Measurements from ENCODE around the gene FBXL17. TPM values are rescaled to one million over a fixed set of nuclear protein-coding genes. Genes with fewer than 3 reads are reported as not detected.

Gene FBXL17
- total RNA-seq, 1 experiment from 2014 or later = 5.3 TPM

GRCh38 chr5:108144332-108144731, 237.6 kb downstream of the FBXL17 start:
- Histone ChIP-seq H4K91ac (ENCODE audit: insufficient read length, low read depth, low read length) (no peak overlapping the region), H3K27me3 (ENCODE audit: insufficient read depth, low read length) (no peaks in the 10 kb centered on the region), H3K79me2 (ENCODE audit: insufficient read depth, low read length) (no peaks in the 10 kb centered on the region), H4K8ac (replicated peaks; ENCODE audit: insufficient read length, low read depth, low read length) (no peak overlapping the region), H3K18ac (ENCODE audit: insufficient read length, low read depth, low read length) (no peak overlapping the region), H3K4me1 (ENCODE audit: insufficient read depth, low read length) (no peaks in the 10 kb centered on the region), H3K23ac (ENCODE audit: insufficient read length, low read depth, low read length) (no peak overlapping the region), H4K20me1 (ENCODE audit: control insufficient read depth, insufficient read depth, insufficient read length) (no peaks in the 10 kb centered on the region), H2AK5ac (ENCODE audit: insufficient read length, low read length) (no peak overlapping the region), H2AFZ (ENCODE audit: low read length) (no peak overlapping the region), H4K5ac (ENCODE audit: insufficient read length, low read depth, low read length) (no peak overlapping the region), H3K4me2 (ENCODE audit: insufficient read depth, insufficient read length, low read length) (no peak overlapping the region), H2BK15ac (ENCODE audit: low read depth, low read length) (no peak overlapping the region), H2BK20ac (ENCODE audit: low read depth, low read length, poor library complexity, severe bottlenecking) (no peak overlapping the region), H3K27ac (ENCODE audit: insufficient read length, low read depth, low read length) (no peak overlapping the region), H3K9me3 (ENCODE audit: control insufficient read depth, low read depth, low read length) (no peaks in the 10 kb centered on the region), H3K9ac (ENCODE audit: extremely low read depth, insufficient read length, low read length) (no peak overlapping the region), H2BK5ac (ENCODE audit: insufficient read length, low read length) (no peak overlapping the region), H3T11ph (ENCODE audit: low read length) (no peak overlapping the region), H2BK12ac (ENCODE audit: insufficient read length, low read depth, low read length) (no peak overlapping the region), H3K14ac (ENCODE audit: insufficient read depth, low read length) (no peak overlapping the region), H3K79me1 (ENCODE audit: insufficient read depth, low read depth, low read length, poor library complexity, severe bottlenecking) (no peaks in the 10 kb centered on the region), H3K56ac (ENCODE audit: insufficient read length, low read depth, low read length) (no peak overlapping the region), H3K23me2 (ENCODE audit: insufficient read length, low read depth, low read length, poor library complexity, severe bottlenecking) (no peaks in the 10 kb centered on the region), H3K4ac (ENCODE audit: low read depth, low read length) (no peak overlapping the region), H2BK120ac (ENCODE audit: low read depth, low read length, poor library complexity, severe bottlenecking) (no peak overlapping the region)
- no peaks in the 10 kb centered on the region for H3K27me3 Mint-ChIP-seq (ENCODE audit: low read depth)
- no peak for TF ChIP-seq CTCF (conservative IDR thresholded peaks at IDR 0.05)
- WGBS (ENCODE audit: extremely low coverage, insufficient read length, low lambda C conversion rate) = 100% methylated on average over 1 of the region's 4 CpGs
- H3K36me3 Mint-ChIP-seq (ENCODE audit: insufficient read depth in 1 of 3, low read depth in 3 of 3) = no peaks in the 10 kb centered on the region
- H3K27ac Mint-ChIP-seq = no peak overlapping the region
- H3K9me3 Mint-ChIP-seq = no peaks in the 10 kb centered on the region
- H3K4me1 Mint-ChIP-seq = 0 out of 4 replicates have a peak, but pooled peaks cover 0 to 2% of the 10 kb centered on the region in 2 experiments
- no peak overlapping the region for H3K4me3 Mint-ChIP-seq
- no peak for DNase-seq
